ENCODE data around the gene SORCS1.

The SORCS1 gene

DNA sequence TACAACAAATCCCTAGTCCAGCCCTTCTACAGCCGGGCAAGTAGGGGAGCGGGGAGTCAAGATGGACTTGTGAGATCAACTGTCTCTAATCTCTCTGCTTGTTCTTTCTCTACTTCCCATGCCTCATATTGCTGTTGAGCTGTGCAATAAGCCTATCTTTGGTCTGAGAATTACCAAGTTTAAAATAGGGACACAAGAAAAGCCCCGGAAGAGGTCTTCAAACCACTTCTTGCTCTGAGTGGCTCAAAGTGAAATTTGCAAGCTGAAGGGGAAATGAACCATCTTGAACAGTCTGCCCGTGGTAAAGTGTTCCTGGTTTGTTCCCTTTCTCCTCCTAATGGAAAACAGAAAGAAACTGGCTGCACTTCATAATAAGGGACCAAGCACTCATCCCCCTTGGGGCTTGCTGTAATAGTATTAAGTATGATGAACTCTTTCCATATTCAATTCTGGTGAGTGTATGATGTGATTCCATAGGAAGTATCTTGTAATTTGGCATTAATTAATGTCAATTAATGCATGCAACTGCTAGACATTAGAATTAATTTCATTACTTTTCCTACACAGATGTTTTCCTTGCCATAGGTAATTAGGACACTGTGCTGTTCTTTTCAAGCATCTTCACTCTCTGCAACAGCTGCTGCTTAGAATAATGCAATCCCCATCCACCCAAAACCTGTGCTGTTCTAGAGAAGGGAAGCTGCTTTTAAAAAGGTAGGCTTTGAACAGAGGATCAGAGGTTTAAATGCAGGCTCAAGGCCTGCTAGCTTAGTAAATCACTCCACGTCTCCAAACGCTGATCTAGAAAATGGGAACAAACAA, 449.6 kb downstream of the SORCS1 start:
- DNase-seq, result no peak

- DNase-seq, result no peak
These were observed 450.7 kb downstream of the SORCS1 start for GRCh38 chr10:106713846-106714245.

DNA sequence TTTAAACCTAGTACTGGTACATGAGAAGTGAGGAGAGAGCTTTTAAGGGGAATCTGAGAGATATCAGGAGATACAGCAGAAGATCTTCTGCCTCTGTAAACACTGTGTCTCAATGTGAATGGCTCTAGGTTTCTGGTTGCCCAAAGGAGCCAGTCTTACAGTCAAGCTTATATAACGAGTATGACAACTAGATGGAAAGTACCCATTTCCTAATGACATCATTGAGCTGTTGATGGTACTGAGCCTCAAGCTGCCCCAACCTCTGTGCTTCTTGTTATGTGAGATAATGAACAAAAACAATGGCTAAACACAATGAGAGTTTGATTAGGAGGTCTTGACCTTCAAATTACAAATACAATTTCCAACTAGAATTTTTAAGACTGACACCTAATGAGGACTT, 451.5 kb downstream of the SORCS1 start:
- no peak for DNase-seq

GRCh38 chr10:106711313-106711906, 453.1 kb downstream of the SORCS1 start:
- peak; percentile 79 for DNase-seq

- no peak for DNase-seq
These were observed 456.0 kb downstream of the SORCS1 start for GRCh38 chr10:106708506-106708905.

DNA sequence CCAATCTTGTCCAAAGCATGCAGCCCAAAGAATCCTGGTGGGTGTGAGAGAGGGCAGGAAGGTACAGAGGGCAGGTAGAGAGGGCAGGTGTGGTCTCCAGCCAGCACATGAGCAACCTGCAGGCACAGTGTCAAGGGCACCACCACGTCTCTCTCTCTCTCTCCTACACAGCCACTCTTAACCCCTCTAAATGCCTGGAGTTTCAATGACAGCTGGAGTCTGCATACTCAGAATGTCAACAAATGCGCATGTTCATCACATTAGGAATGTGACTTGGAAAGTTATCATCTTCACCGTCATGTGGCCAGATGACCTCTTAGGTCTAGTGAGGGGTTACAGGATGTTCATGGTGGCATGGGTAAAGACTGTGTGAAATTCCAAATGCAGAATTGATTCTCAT, 456.8 kb downstream of the SORCS1 start:
- no peak for DNase-seq

DNA sequence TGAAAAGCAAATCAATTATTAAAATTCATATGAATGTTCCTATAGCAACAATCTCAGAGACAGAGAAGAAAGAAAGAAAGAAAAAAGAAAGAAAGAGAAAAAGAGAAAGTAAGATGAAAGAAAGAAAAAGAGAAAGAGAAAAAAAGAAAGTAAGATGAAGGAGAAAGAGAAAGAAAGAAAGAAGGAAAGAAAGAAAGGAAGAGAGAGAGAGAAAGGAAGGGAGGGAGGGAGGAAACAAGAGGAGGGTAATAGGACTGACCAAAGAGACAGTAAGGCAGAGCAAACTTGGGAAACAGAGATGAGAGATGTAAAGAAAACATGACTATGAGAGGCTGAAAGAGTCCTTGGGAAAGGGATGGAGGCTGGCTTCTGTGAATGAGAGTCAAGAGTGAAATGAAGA, 458.4 kb downstream of the SORCS1 start:
- no peak for DNase-seq

- DNase-seq, result peak; percentile 80
These were observed 458.8 kb downstream of the SORCS1 start for GRCh38 chr10:106705681-106706100.

- DNase-seq, result no peak
These were observed 468.3 kb downstream of the SORCS1 start for GRCh38 chr10:106696239-106696638.

GRCh38 chr10:106694696-106695095, 469.8 kb downstream of the SORCS1 start:
- no peak for DNase-seq

DNA sequence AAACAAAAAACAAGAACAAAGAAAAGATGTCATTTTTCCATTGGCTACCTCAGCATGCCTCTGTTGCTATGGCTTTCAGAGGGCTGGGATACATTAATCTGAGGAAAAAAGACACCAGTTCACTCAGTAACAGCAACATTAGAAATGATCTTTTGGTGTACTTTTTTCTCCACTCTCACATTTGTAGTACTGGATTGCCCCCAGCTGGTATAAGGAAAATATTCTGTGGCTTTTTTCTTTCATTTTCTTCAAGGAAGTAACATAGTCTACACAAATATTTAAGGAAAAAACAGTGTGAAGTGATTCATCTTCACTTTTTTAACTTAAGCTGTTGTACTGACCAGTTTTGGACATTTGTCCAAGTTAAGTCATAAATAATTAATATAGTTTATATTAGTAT, 482.3 kb downstream of the SORCS1 start:
- no peak for DNase-seq

- no peak for DNase-seq
These were observed 484.4 kb downstream of the SORCS1 start for GRCh38 chr10:106680061-106680460.

- DNase-seq, result no peak
These were observed 485.2 kb downstream of the SORCS1 start for GRCh38 chr10:106679314-106679713.

DNA sequence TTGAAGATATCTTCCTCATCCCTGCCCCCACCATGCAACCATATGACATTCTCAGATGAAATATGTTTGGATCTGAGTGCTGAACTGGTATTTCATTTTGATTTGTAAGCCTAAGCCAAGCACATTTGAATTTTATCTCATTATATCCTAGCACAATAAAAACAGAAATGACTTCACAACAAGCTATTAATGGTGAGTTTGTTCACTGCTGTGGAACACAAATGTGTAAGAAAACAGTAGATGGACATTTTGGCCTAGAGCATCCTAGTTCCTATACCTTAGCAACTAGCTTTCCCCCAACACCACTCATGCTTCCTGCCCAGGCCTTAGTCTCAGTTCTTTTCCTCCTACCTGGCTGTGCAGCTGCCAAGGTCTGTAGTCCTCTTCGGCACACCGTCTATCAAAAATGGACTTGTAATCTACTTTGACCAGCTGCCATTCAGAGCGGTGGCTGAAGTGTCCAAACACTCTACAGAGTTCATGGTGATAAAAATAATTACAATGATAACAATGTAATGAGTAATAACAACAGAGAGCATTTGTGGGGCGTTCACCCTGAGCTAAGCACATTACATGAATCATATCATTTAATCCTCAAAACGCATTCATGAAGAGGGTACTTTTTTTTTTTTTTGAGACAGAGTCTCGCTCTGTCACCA, 491.9 kb downstream of the SORCS1 start:
- no peak for DNase-seq

DNA sequence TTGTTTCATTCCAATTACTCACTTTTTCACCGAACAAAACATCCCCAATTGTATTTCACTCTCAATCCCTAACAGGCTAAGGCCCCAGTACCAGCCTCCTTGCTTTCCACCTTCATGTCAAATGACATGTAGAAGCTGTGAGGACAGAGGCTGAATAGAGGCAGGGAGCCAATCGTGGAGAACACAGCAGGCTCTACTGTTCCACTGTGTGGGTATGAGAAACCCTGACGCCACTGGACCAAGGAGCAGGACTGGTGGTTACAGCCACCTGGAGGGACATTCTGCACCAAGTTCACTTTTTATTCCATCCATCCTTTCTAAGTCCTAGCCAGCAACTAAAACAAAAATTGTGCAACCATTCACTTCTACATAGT, 502.8 kb downstream of the SORCS1 start:
- DNase-seq, result no peak

DNA sequence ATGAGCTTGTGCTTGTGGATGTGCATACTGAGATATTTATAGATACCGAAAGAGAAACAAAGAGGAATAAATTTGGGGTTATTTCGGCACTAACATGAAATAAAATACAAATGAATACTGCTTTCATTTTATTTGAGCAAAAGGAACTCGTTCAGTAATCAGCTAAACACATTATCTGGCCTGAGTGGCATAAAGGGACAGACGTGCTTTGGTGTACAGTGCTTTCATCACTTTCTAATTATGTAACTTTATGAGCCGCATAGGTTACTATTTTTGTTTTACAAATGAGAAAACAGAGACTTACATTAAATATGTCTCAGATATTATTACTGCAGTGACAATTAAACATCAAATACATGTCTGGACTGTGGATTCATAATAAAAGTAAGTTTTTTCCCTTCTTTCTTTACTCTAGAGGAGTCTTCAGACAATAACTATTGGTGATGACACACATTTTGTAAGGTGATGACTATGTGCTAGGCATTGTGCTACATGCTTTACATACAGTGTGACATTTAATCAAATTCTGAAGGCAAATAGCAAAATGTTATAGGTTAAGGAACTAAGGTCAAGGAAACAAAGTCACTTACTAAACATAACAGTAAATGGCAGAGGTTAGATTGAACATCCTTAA, 503.3 kb downstream of the SORCS1 start:
- DNase-seq, result no peak

GRCh38 chr10:106660550-106660949, 504.0 kb downstream of the SORCS1 start:
- no peak for DNase-seq

GRCh38 chr10:106655636-106656035, 508.9 kb downstream of the SORCS1 start:
- no peak for DNase-seq

- no peak for DNase-seq
These were observed 509.3 kb downstream of the SORCS1 start for GRCh38 chr10:106655165-106655564.

DNA sequence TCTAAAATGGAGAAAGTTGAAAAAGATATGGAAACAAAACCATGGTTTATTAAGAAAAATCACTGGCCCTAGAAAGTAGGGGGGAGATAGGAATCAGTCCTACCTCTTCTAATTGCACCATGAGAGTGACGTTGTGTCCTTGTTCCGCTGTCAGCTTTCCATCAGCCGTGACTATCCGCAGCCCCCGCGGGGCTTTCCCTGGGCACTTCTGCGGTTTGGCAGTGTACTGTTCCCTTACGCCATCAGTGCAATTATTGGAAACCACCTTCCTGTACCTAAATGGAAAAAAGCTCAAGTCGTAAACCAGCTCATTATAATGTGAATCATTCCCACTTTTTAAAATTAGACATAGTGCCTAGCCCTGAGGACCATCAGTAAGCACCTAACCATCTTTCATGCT, 512.2 kb downstream of the SORCS1 start:
- DNase-seq, result no peak

DNA sequence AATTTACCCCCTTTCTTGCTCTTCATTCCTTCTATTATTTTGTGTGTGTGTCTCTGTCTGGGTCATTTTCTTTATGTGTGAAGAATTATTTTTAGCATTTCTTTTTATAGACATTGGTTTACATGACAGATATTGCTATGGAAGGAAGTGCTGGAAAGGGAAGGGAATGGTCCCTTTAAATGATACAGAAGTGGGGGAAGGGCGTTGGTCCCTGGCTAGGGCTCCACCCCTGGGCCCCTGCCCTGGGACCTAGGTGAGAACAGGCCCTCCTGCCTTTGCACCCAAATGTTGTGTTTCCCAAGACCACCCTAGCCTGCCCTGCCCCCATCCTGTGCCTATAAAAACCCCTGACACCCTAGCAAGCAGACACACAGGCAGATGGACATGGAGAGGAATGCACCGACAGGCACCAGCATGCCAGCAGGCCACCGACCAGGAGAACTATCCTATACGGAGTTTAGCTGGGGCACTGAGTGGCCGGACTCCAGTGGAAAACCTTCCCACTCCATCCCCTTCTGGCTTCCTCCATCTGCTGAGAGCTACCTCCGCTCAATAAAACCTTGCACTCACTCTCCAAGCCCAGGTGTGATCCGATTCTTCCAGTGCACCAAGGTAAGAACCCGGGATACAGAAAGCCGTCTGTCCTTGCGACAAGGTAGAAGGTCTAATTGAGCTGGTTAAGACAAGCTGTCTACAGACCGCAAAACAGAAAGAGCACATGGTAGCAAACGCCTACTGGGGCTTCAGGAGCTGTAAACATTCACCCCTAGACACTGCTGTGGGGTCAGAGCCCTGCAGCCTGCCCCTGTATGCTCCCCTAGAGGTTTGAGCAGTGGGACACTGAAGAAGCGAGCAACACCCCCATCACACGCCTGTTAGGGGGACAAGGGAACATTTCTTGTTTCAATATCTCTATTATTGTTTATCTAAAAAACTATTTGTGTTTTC, 515.7 kb downstream of the SORCS1 start:
- DNase-seq, result no peak

DNA sequence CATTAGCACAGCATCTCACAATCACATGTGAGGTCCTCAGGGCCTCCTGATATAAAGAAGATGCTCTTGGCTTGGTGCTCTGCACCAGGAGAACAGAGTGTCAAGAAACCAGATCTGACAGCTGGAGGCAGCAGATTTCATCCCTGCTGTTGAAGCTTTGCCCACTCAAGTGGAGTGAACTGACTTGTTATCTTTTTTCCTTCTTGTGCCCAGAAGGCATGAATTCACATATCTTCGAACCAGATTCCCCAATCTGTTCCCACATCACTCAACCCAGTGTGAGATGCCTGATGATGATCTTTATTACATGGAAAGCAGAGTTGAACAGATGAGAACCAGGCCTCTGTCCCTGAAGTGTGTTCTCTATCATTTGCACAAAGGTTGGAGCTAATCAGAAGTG, 521.0 kb downstream of the SORCS1 start:
- no peak for DNase-seq

DNA sequence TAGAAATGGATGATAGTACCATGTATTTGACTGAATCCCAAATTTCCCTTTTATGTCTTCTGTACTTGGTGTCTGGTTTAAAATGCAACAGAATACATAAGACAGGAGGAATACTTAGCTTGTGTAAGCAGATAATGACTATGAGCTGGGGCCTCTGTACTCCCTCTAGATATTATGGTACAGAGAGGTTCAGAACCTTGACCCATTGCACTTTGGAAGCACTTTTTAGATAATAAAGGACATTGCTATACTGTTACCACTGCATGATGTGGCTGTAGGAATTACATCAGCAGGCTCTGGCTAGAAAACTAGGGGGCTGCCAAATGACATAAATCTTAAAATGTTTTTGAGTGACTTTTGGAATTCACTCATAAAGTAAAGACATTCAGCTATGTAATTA, 526.6 kb downstream of the SORCS1 start:
- no peak for DNase-seq
